HEK293 (cell line): ENCODE data around the gene PLEKHG7.
"Not testable (repeated sequence)": the region's sequence is repeated elsewhere in the genome, so short reads cannot be mapped to it uniquely, and the experiment has no call there.

Source experiments
- CTCF ChIA-PET: fragments of 350-600 bp; formaldehyde crosslinking; extraction: SDS; loops from one replicate; lab custom pipeline; 2021; ENCODE audit warnings: antibody characterized with exemption; lab: Yijun Ruan, JAX
- POLR2A ChIA-PET: fragments of 300-600 bp; formaldehyde crosslinking; extraction: SDS; loops from one replicate; lab custom pipeline; 2020; ENCODE audit warnings: antibody characterized with exemption, inconsistent platforms; lab: Yijun Ruan, JAX
- H3K27ac ChIP-seq: fragments of 200-500 bp; sonication (Bioruptor generic); 2 replicates; pipeline ENCODE4 v1.5.1; 2014; ENCODE audit warnings: low read depth, low read length, control low read depth, inconsistent platforms; ENCODE audit errors: extremely low read depth
- H3K36me3 ChIP-seq, 2 experiments: fragments of 200-500 bp in 1 of 2; sonication (Bioruptor generic) in 1 of 2; 1 replicate in 1 of 2; 2 replicates in 1 of 2; pipeline ENCODE4 v1.5.1; 2014 to 2017; ENCODE audit warnings: inconsistent platforms in 2 of 2, low read length in 2 of 2; ENCODE audit not compliant: control insufficient read depth in 2 of 2, insufficient read depth in 1 of 2
- H3K4me1 ChIP-seq: fragments of 200-500 bp; sonication (Bioruptor generic); 2 replicates; pipeline ENCODE4 v1.5.1; 2014; ENCODE audit warnings: mild to moderate bottlenecking, low read length, inconsistent platforms; ENCODE audit not compliant: control insufficient read depth, insufficient read depth
- H3K4me3 ChIP-seq: 2 replicates; pipeline ENCODE4 v1.5.1; 2011; ENCODE audit warnings: low read depth, mild to moderate bottlenecking, control low read depth, low read length, moderate library complexity
- H3K9me3 ChIP-seq: fragments of 200-500 bp; sonication (Bioruptor generic); 2 replicates; pipeline ENCODE4 v1.5.1; 2014; ENCODE audit warnings: low read depth, low read length, inconsistent platforms; ENCODE audit not compliant: control insufficient read depth, insufficient read depth
- BCL11B ChIP-seq: fragments of 450-650 bp; formaldehyde crosslinking; IDR thresholded peaks from 2 replicates; pipeline ENCODE4 v1.5.1; 2016; ENCODE audit warnings: low read depth, missing biosample characterization, missing genetic modification characterization
- KLF16 ChIP-seq: fragments of 450-650 bp; formaldehyde crosslinking; IDR thresholded peaks from 2 replicates; pipeline ENCODE4 v1.5.1; 2017; ENCODE audit warnings: missing biosample characterization, missing genetic modification characterization
- KLF9 ChIP-seq: fragments of 450-650 bp; formaldehyde crosslinking; IDR thresholded peaks from 2 replicates; pipeline ENCODE4 v1.5.1; 2016; ENCODE audit warnings: missing biosample characterization, missing genetic modification characterization, low read depth
- REPIN1 ChIP-seq: fragments of 450-650 bp; formaldehyde crosslinking; IDR thresholded peaks from 2 replicates; pipeline ENCODE4 v1.5.1; 2017; ENCODE audit warnings: missing biosample characterization, missing genetic modification characterization, low read depth
- SCRT1 ChIP-seq: fragments of 450-650 bp; formaldehyde crosslinking; IDR thresholded peaks from 2 replicates; pipeline ENCODE4 v1.5.1; 2016; ENCODE audit warnings: missing biosample characterization, missing genetic modification characterization, borderline replicate concordance
- SCRT2 ChIP-seq: fragments of 450-650 bp; formaldehyde crosslinking; IDR thresholded peaks from 2 replicates; pipeline ENCODE4 v1.5.1; 2016; ENCODE audit warnings: missing biosample characterization, missing genetic modification characterization
- ZBTB48 ChIP-seq: fragments of 450-650 bp; formaldehyde crosslinking; IDR thresholded peaks from 2 replicates; pipeline ENCODE4 v1.5.1; 2016; ENCODE audit warnings: missing biosample characterization, missing genetic modification characterization
- ZNF121 ChIP-seq: fragments of 450-650 bp; formaldehyde crosslinking; IDR thresholded peaks from 2 replicates; pipeline ENCODE4 v1.5.1; 2016; ENCODE audit warnings: missing biosample characterization, missing genetic modification characterization
- ZNF274 ChIP-seq, 2 experiments: fragments of 200-500 bp in 1 of 2; fragments of 450-650 bp in 1 of 2; sonication (Bioruptor generic) in 1 of 2; formaldehyde crosslinking in 1 of 2; IDR thresholded peaks; 2 replicates each; pipeline versions ENCODE4 v1.5.1 to v1.6.1; 2014 to 2016; ENCODE audit warnings: borderline replicate concordance in 1 of 2, inconsistent platforms in 1 of 2, low read length in 1 of 2, missing biosample characterization in 1 of 2, missing genetic modification characterization in 1 of 2
- ZNF292 ChIP-seq: fragments of 450-650 bp; formaldehyde crosslinking; IDR thresholded peaks from 2 replicates; pipeline ENCODE4 v1.5.1; 2016; ENCODE audit warnings: low read depth, missing biosample characterization, missing genetic modification characterization, borderline replicate concordance
- ZNF324 ChIP-seq: fragments of 450-650 bp; formaldehyde crosslinking; IDR thresholded peaks from 2 replicates; pipeline ENCODE4 v1.5.1; 2016; ENCODE audit warnings: missing biosample characterization, missing genetic modification characterization
- ZNF335 ChIP-seq: fragments of 450-650 bp; formaldehyde crosslinking; conservative IDR thresholded peaks from 2 replicates; pipeline ENCODE4 v1.5.1; 2016; ENCODE audit warnings: missing biosample characterization, missing genetic modification characterization
- ZNF426 ChIP-seq: fragments of 450-650 bp; formaldehyde crosslinking; IDR thresholded peaks from 2 replicates; pipeline ENCODE4 v1.5.1; 2017; ENCODE audit warnings: missing biosample characterization, missing genetic modification characterization, mild to moderate bottlenecking, inconsistent platforms, moderate library complexity
- ZNF510 ChIP-seq: fragments of 450-650 bp; formaldehyde crosslinking; IDR thresholded peaks from 2 replicates; pipeline ENCODE4 v1.5.1; 2018; ENCODE audit warnings: mild to moderate bottlenecking, missing genetic modification characterization, missing biosample characterization; ENCODE audit not compliant: insufficient replicate concordance
- ZNF548 ChIP-seq: fragments of 450-650 bp; formaldehyde crosslinking; IDR thresholded peaks from 2 replicates; pipeline ENCODE4 v1.5.1; 2016; ENCODE audit warnings: missing biosample characterization, missing genetic modification characterization
- ZNF549 ChIP-seq: fragments of 450-650 bp; IDR thresholded peaks from 2 replicates; pipeline ENCODE4 v1.5.1; 2018; ENCODE audit warnings: missing biosample characterization, missing genetic modification characterization, mild to moderate bottlenecking, inconsistent platforms, moderate library complexity
- ZNF600 ChIP-seq: fragments of 450-650 bp; formaldehyde crosslinking; IDR thresholded peaks from 2 replicates; pipeline ENCODE4 v1.5.1; 2016; ENCODE audit warnings: missing biosample characterization, missing genetic modification characterization
- ZNF629 ChIP-seq: fragments of 450-650 bp; formaldehyde crosslinking; IDR thresholded peaks from 2 replicates; pipeline ENCODE4 v1.5.1; 2017; ENCODE audit warnings: missing biosample characterization, missing genetic modification characterization
- ZNF791 ChIP-seq: fragments of 450-650 bp; formaldehyde crosslinking; IDR thresholded peaks from 2 replicates; pipeline ENCODE4 v1.5.1; 2016; ENCODE audit warnings: missing biosample characterization, missing genetic modification characterization
- ZSCAN30 ChIP-seq: fragments of 450-650 bp; IDR thresholded peaks from 2 replicates; pipeline ENCODE4 v1.5.1; 2018; ENCODE audit warnings: missing biosample characterization, mild to moderate bottlenecking, missing genetic modification characterization, moderate library complexity
- TF ChIP-seq, protein P1 (sequence below): fragments of 450-650 bp; formaldehyde crosslinking; IDR thresholded peaks from 2 replicates; pipeline ENCODE4 v1.5.1; 2016; ENCODE audit warnings: missing biosample characterization, missing genetic modification characterization
- TF ChIP-seq, protein P2 (sequence below): fragments of 450-650 bp; formaldehyde crosslinking; IDR thresholded peaks from 2 replicates; pipeline ENCODE4 v1.5.1; 2017; ENCODE audit warnings: missing biosample characterization, mild to moderate bottlenecking, missing genetic modification characterization, moderate library complexity
- TF ChIP-seq, protein P3 (sequence below): fragments of 450-650 bp; formaldehyde crosslinking; IDR thresholded peaks from 2 replicates; pipeline ENCODE4 v1.5.1; 2016; ENCODE audit warnings: missing biosample characterization, missing genetic modification characterization
- TF ChIP-seq, protein P4 (sequence below): fragments of 450-650 bp; formaldehyde crosslinking; IDR thresholded peaks from 2 replicates; pipeline ENCODE4 v1.5.1; 2017; ENCODE audit warnings: missing biosample characterization, missing genetic modification characterization

Gene PLEKHG7

DNA sequence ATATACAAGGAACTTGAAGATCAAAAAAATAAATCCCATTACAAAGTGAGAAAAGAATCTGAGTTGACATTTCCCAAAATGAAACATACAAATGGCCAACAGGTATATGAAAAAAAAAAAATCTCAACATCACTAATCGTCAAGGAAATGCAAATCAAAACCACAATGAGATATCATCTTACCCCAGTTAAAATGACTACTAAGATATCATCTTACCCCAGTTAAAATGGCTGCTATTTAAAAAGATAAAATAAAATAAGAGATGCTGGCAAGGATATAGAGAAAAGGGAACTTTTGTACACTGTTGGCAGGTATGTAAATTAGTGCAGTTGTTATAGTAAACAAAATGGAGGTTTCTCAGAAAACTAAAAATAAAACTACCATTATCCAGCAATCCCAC, 44.4 kb downstream of the PLEKHG7 start:
- Histone ChIP-seq H3K4me3 (no peak overlapping the region), H3K36me3 (no peaks in the 10 kb centered on the region), H3K4me1 (peaks cover 8% of the 10 kb centered on the region; the same call in 1 of the 2 replicates), H3K9me3 (no peaks in the 10 kb centered on the region), H3K27ac (no peak overlapping the region)
- ChIA-PET CTCF (no interaction called here), POLR2A (no interaction called here)
- TF ChIP-seq SCRT1: peak; percentile 49; the same call in 1 of the 2 replicates
- peak; percentile 45; the same call in 1 of the 2 replicates for TF ChIP-seq SCRT2 (tag by site-specific recombination)
- TF ChIP-seq ZNF292 (tag by site-specific recombination): no peak
- TF ChIP-seq ZNF549 (tag by site-specific recombination): 0 out of 2 replicates have a peak, but pooled peaks have one; percentile 18

DNA sequence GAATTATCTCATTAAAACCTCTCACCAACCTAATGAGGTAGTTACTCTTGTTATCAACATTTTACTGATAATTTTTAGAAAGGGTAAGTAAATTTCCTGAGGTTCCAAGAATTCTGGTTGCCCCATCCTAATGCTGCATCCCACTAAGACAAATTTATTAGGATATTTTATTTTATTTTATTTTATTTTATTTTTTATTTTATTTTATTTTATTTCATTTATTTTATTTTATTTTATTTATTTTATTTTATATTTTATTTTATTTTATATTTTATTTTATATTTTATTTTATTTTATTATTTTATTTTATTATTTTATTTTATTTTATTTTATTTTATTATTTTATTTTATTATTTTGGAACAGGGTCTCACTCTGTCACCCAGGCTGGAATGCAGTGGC, 46.9 kb downstream of the PLEKHG7 start:
- H3K36me3 ChIP-seq, H3K27ac ChIP-seq, H3K9me3 ChIP-seq, POLR2A ChIA-PET, H3K4me1 ChIP-seq, H3K4me3 ChIP-seq: not testable (repeated sequence)
- CTCF ChIA-PET: interaction anchor here (0.6 kb wide), 1 partner anchor 20 kb away, joined by 3 read pairs; no protein-coding TSS in a partner anchor

DNA sequence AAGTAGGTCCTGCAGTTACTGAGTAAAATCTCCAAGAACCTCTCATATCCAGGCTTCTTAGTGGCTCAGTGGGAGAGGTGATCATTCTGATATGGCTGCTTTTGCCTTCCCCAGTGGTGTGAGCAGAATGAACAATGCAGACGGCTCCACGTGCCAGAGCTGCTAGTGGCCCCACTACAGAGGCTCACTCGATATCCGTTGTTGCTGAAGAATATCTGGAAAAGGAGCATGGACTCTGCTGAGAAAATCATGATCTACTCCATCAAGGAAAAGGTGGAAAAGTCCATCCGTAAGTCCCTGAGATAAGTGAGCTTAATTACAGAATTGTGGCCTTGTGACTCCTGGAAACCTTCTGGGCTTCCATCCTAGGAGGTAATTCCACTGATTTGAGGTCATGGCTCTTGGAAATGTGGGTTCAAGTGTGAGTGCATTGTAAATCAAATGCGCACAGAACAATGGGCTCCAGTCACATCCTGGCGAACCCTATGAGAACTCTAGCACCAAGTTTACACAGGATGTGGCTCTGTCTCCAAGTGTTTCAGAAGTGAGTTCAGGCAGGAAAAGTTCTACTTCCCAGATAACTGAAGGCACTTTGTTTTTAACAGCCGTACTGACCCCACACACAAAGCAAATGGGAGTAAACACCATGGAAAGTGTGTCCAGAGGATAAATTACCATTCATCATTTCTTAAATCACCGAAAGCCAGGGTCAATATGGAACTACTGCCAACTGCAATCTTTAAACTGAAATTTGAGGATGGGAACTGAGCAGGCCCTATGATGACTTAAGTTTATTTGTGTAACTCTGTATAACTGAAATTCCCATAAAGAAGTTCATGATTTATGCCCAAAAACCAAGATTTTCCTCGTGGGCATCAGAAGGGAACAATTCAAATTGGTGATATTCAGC, 51.4 kb downstream of the PLEKHG7 start:
- TF ChIP-seq, protein P1, sequence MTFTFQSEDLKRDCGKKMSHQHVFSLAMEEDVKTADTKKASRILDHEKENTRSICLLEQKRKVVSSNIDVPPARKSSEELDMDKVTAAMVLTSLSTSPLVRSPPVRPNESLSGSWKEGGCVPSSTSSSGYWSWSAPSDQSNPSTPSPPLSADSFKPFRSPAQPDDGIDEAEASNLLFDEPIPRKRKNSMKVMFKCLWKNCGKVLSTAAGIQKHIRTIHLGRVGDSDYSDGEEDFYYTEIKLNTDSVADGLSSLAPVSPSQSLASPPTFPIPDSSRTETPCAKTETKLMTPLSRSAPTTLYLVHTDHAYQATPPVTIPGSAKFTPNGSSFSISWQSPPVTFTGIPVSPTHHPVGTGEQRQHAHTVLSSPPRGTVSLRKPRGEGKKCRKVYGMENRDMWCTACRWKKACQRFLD (tag by site-specific recombination): no peak
- no peak for TF ChIP-seq ZNF510
- no peak for TF ChIP-seq REPIN1
- no peak for TF ChIP-seq KLF16 (tag by site-specific recombination)
- TF ChIP-seq ZNF121 (tag by site-specific recombination): no peak
- no peak for TF ChIP-seq ZBTB48 (tag by site-specific recombination)
- no peak for TF ChIP-seq BCL11B (tag by site-specific recombination)
- TF ChIP-seq, protein P2, sequence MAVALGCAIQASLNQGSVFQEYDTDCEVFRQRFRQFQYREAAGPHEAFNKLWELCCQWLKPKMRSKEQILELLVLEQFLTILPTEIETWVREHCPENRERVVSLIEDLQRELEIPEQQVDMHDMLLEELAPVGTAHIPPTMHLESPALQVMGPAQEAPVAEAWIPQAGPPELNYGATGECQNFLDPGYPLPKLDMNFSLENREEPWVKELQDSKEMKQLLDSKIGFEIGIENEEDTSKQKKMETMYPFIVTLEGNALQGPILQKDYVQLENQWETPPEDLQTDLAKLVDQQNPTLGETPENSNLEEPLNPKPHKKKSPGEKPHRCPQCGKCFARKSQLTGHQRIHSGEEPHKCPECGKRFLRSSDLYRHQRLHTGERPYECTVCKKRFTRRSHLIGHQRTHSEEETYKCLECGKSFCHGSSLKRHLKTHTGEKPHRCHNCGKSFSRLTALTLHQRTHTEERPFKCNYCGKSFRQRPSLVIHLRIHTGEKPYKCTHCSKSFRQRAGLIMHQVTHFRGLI (tag by site-specific recombination): no peak
- no peak for TF ChIP-seq ZNF791
- TF ChIP-seq KLF9 (tag by site-specific recombination): no peak
- TF ChIP-seq, protein P3, sequence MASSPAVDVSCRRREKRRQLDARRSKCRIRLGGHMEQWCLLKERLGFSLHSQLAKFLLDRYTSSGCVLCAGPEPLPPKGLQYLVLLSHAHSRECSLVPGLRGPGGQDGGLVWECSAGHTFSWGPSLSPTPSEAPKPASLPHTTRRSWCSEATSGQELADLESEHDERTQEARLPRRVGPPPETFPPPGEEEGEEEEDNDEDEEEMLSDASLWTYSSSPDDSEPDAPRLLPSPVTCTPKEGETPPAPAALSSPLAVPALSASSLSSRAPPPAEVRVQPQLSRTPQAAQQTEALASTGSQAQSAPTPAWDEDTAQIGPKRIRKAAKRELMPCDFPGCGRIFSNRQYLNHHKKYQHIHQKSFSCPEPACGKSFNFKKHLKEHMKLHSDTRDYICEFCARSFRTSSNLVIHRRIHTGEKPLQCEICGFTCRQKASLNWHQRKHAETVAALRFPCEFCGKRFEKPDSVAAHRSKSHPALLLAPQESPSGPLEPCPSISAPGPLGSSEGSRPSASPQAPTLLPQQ (tag by site-specific recombination): no peak
- no peak for TF ChIP-seq ZNF335 (tag by site-specific recombination)
- TF ChIP-seq ZNF600 (tag by site-specific recombination): no peak
- TF ChIP-seq ZNF426 (tag by site-specific recombination): no peak
- no peak for TF ChIP-seq ZNF629 (tag by site-specific recombination)
- no peak for TF ChIP-seq ZSCAN30 (tag by site-specific recombination)
- TF ChIP-seq ZNF548: no peak
- TF ChIP-seq, protein P4, sequence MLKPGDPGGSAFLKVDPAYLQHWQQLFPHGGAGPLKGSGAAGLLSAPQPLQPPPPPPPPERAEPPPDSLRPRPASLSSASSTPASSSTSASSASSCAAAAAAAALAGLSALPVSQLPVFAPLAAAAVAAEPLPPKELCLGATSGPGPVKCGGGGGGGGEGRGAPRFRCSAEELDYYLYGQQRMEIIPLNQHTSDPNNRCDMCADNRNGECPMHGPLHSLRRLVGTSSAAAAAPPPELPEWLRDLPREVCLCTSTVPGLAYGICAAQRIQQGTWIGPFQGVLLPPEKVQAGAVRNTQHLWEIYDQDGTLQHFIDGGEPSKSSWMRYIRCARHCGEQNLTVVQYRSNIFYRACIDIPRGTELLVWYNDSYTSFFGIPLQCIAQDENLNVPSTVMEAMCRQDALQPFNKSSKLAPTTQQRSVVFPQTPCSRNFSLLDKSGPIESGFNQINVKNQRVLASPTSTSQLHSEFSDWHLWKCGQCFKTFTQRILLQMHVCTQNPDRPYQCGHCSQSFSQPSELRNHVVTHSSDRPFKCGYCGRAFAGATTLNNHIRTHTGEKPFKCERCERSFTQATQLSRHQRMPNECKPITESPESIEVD: no peak
- TF ChIP-seq ZNF324 (tag by site-specific recombination): no peak
- TF ChIP-seq ZNF274 (IDR thresholded peaks at IDR 0.05; ENCODE audit: low read length): no peak
- no peak for TF ChIP-seq ZNF274 (tag by site-specific recombination; IDR thresholded peaks at IDR 0.05; ENCODE audit: borderline replicate concordance)
- TF ChIP-seq, all 188 proteins: peak for 0
- no peaks in the 10 kb centered on the region for H3K36me3 ChIP-seq
- peaks cover 2% of the 10 kb centered on the region; the same call in 1 of the 2 replicates for H3K4me1 ChIP-seq
- no peak overlapping the region for H3K4me3 ChIP-seq
- ChIA-PET CTCF (interaction anchor here (0.6 kb wide), 1 partner anchor 620 kb away, joined by 4 read pairs; no protein-coding TSS in a partner anchor), POLR2A (no interaction called here)
- no peaks in the 10 kb centered on the region for H3K9me3 ChIP-seq
- no peak overlapping the region for H3K27ac ChIP-seq
